Panc1 (cell line): ENCODE measurements around the gene SH3TC1.

Experiments
- POLR2AphosphoS5 ChIP-seq: IDR thresholded peaks from 2 replicates; pipeline ENCODE4 v1.6.1; 2012; ENCODE audit warnings: mild to moderate bottlenecking, low read depth, low read length, moderate library complexity
- SIN3A ChIP-seq: IDR thresholded peaks from 2 replicates; pipeline ENCODE4 v1.6.1; 2012; ENCODE audit warnings: low read depth, mild to moderate bottlenecking, low read length, moderate library complexity, borderline replicate concordance; ENCODE audit not compliant: insufficient read depth
- TCF7L2 ChIP-seq: IDR thresholded peaks from 2 replicates; pipeline ENCODE4 v1.6.1; 2011; ENCODE audit warnings: mild to moderate bottlenecking, low read depth, low read length, inconsistent platforms
- TF ChIP-seq, protein P1 (sequence below): fragments of 450-650 bp; IDR thresholded peaks from 2 replicates; pipeline ENCODE4 v1.5.1; 2017; ENCODE audit warnings: mild to moderate bottlenecking
- TF ChIP-seq, protein P2 (sequence below), 2 experiments: IDR thresholded peaks; 2 replicates each; pipeline ENCODE4 v1.6.1; 2011 to 2012; ENCODE audit warnings: low read depth in 2 of 2, control low read depth in 1 of 2, low read length in 1 of 2, mild to moderate bottlenecking in 1 of 2, moderate library complexity in 1 of 2; ENCODE audit not compliant: insufficient read depth in 1 of 2

DNA sequence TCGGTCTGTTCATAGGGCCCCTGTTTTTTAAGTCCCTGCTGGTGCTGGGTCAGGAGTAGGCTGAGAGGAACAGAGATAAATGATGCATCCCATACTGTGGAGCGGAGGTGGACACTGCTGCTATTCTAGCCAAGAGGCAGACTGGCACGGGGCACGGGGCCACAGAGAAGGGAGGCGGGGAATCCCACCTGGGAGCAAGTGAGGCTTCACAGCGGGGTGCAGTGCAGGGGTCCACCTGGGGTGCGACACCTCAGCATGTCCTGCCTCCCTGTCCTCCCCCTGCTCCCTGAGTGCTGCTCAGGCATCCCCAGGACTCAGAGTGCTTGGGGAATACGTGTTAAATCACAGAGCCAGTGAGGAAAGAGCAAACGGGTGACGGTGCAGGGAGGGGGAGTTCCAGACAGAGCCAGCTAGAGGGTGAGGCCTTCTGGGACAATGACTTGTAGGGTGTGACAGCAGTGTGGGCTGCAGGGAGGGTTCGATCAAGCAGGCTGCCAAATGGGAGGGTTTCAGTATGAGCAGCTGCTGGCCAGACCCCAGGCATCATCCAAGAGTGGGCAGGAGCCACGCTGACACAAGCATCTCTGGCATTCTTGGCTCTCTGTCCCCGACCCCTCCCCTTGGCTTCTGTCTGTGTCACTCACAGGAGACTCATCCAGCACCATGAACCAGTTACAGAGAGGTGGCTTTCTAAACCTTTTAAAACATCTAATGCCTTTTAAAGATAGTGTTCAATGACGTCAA lies 56.8 kb downstream of the SH3TC1 start:
- TF ChIP-seq, protein P1, sequence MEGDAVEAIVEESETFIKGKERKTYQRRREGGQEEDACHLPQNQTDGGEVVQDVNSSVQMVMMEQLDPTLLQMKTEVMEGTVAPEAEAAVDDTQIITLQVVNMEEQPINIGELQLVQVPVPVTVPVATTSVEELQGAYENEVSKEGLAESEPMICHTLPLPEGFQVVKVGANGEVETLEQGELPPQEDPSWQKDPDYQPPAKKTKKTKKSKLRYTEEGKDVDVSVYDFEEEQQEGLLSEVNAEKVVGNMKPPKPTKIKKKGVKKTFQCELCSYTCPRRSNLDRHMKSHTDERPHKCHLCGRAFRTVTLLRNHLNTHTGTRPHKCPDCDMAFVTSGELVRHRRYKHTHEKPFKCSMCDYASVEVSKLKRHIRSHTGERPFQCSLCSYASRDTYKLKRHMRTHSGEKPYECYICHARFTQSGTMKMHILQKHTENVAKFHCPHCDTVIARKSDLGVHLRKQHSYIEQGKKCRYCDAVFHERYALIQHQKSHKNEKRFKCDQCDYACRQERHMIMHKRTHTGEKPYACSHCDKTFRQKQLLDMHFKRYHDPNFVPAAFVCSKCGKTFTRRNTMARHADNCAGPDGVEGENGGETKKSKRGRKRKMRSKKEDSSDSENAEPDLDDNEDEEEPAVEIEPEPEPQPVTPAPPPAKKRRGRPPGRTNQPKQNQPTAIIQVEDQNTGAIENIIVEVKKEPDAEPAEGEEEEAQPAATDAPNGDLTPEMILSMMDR = no peak
- TF ChIP-seq, protein P2, sequence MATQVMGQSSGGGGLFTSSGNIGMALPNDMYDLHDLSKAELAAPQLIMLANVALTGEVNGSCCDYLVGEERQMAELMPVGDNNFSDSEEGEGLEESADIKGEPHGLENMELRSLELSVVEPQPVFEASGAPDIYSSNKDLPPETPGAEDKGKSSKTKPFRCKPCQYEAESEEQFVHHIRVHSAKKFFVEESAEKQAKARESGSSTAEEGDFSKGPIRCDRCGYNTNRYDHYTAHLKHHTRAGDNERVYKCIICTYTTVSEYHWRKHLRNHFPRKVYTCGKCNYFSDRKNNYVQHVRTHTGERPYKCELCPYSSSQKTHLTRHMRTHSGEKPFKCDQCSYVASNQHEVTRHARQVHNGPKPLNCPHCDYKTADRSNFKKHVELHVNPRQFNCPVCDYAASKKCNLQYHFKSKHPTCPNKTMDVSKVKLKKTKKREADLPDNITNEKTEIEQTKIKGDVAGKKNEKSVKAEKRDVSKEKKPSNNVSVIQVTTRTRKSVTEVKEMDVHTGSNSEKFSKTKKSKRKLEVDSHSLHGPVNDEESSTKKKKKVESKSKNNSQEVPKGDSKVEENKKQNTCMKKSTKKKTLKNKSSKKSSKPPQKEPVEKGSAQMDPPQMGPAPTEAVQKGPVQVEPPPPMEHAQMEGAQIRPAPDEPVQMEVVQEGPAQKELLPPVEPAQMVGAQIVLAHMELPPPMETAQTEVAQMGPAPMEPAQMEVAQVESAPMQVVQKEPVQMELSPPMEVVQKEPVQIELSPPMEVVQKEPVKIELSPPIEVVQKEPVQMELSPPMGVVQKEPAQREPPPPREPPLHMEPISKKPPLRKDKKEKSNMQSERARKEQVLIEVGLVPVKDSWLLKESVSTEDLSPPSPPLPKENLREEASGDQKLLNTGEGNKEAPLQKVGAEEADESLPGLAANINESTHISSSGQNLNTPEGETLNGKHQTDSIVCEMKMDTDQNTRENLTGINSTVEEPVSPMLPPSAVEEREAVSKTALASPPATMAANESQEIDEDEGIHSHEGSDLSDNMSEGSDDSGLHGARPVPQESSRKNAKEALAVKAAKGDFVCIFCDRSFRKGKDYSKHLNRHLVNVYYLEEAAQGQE (IDR thresholded peaks at IDR 0.05; ENCODE audit: insufficient read depth in 1 of 2, low read depth in 2 of 2, low read length in 1 of 2) = no peak
- TF ChIP-seq POLR2AphosphoS5 (no peak), TCF7L2 (no peak), SIN3A (no peak)
